ENCODE results near the gene CLIC4. TPM values are rescaled to one million over a fixed set of nuclear protein-coding genes. Genes with fewer than 3 reads are reported as not detected.
"Not testable (repeated sequence)": the region's sequence is repeated elsewhere in the genome, so short reads cannot be mapped to it uniquely, and the experiment has no call there.

Gene CLIC4
- total RNA-seq, 4 donors from 2014 or later: 205 to 309 (median 292) TPM

DNA sequence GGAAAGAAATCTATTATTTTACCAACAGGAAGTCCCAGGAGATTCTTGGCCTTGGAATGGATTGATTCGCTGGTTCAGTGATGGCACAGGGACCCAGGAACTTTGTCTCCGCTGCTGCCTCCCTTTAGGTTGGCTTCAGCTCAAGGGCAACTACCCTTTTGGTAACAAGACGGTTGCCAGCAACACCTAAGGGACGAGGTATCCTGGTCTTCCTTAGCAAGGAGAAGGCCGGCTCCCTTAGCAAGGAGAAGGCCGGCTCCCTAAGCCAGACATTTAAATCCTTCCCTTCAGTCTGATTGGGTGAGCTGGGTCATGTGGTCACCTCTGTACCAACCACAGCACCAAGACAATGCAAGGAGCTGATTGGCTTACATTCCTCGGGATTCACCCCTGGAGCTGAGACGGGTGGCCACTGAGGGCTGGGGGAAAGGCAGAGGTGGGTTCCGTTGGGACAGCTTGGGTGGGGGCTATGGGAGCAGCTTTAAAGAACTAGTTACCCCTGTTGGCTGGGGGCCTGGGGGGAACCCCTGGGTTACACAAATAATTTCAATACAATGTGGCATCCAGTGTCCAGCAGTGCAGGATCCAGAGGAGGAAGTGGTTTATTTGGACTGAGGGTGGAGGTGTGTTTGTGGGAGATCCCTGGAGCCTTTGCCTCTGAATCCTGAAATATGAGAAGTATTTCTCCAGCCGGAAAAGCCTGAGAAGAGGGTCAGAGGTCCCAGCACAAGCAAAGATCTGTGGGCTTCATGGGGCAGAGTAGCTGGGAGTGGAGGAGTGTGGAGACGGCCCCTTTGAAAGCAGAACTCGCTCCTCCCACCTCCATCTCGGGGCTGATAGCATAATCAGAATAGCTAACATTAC, 20.7 kb upstream of the CLIC4 start:
- no peak for DNase-seq (ENCODE audit: low spot score)

GRCh38 chr1:24725209-24725651, 20.0 kb upstream of the CLIC4 start:
- no peak for TF ChIP-seq CTCF (IDR thresholded peaks at IDR 0.05)
- ATAC-seq (ENCODE audit: low FRiP score) (no peak), DNase-seq (ENCODE audit: low spot score) (no peak)

More for the DNA sequence above, 20.7 kb upstream of the CLIC4 start:
- peak; percentile 49 for ATAC-seq (ENCODE audit: low FRiP score)
- TF ChIP-seq CTCF (IDR thresholded peaks at IDR 0.05): no peak

GRCh38 chr1:24726741-24727140, 18.5 kb upstream of the CLIC4 start:
- DNase-seq (ENCODE audit: low spot score) (no peak), ATAC-seq (ENCODE audit: low FRiP score) (no peak)
- TF ChIP-seq CTCF (IDR thresholded peaks at IDR 0.05): no peak

- no peak for TF ChIP-seq CTCF (IDR thresholded peaks at IDR 0.05)
- ATAC-seq (ENCODE audit: low FRiP score) (peak; percentile 63), DNase-seq (ENCODE audit: low spot score) (no peak)
Measured at GRCh38 chr1:24727501-24728216, 17.6 kb upstream of the CLIC4 start.

DNA sequence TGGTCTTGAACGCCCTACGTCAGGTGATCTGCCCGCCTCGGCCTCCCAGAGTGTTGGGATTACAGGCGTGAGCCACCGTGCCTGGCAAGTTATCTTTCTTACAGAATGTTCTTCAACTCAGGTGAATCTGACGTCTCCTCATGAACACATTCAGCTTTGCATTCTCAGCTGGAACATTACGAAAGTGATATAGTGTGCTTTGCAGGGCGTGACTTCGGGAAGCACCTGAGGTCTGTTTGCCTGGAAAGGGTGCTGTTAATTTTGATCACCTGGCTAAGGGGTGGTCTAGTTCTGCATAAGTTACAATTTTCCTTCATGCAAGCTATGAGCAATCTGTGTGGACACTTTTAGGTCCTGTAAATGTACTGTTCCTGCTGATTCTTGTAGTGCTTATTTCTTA, 16.3 kb upstream of the CLIC4 start:
- DNase-seq (ENCODE audit: low spot score) (no peak), ATAC-seq (ENCODE audit: low FRiP score) (no peak)
- TF ChIP-seq CTCF (IDR thresholded peaks at IDR 0.05): no peak

DNA sequence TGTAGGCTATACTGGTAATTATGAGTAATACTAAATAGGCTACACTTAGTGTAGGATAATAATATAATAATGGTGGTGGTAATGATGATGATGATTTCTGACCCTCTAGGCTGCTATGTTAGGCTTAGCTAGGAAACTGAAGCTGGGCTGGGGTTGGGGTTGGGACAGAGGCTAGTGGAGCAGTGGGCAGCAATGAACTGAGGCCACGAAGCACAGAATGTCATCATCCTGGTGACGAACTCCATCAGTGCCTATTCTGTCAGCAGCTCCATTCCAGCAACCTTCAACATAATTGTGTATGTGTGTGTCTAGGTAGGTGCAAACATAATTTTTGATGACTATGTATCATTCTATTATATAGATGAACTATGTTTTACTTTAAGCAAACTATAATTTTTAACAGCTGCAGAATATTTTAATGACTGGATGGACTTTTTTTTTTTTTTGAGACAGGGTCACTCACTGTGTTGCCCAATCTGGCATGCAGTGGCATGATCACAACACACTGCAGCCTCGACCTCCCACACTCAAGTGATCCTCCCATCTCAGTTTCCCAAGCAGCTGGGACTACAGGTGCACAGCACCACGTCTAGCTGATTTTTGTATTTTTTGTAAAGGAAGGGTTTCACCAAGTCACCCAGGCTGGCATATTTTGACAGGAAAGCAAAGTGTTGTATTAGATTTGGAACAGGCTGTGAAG, 12.9 kb upstream of the CLIC4 start:
- DNase-seq (ENCODE audit: low spot score) (no peak), ATAC-seq (ENCODE audit: low FRiP score) (no peak)
- no peak for TF ChIP-seq CTCF (IDR thresholded peaks at IDR 0.05)

DNA sequence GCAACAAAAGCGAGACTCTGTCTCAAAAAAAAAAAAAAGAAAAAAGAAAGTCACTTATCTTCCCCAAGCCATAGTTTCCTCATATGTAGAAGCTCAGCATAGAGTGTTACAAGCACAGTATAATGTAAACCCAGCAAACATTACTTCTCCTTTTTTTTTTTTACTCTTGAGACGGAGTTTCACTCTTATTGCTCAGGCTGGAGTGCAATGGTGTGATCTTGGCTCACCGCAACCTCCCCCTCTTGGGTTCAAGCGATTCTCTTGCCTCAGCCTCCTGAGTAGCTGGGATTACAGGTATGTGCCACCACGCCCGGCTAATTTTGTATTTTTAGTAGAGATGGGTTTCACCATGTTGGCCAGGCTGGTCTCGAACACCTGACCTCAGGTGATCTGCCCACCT, 11.9 kb upstream of the CLIC4 start:
- not testable (repeated sequence) for DNase-seq (ENCODE audit: low spot score); ATAC-seq (ENCODE audit: low FRiP score)
